K562 (cell line): ENCODE results near the gene AP1S3. TPM values are rescaled to one million over a fixed set of nuclear protein-coding genes. Genes with fewer than 3 reads are reported as not detected.

Source experiments
- GATAD2A ChIP-seq: fragments of 450-650 bp; IDR thresholded peaks from 2 replicates; pipeline ENCODE4 v1.6.1; 2017
- KAT8 ChIP-seq: fragments of 450-650 bp; IDR thresholded peaks from 2 replicates; pipeline ENCODE4 v1.6.1; 2016; ENCODE audit warnings: low read depth, mild to moderate bottlenecking
- NFE2 ChIP-seq: IDR thresholded peaks from 2 replicates; pipeline ENCODE4 v1.6.1; 2014; ENCODE audit warnings: antibody characterized with exemption, low read depth
- ZNF668 ChIP-seq: fragments of 250-450 bp; sonication (Bioruptor Pico); IDR thresholded peaks from 2 replicates; pipeline ENCODE4 v1.8.0; 2022; ENCODE audit warnings: mild to moderate bottlenecking, inconsistent platforms
- polyA plus RNA-seq, 8 experiments: library from polyadenylated mRNA; depleted of rRNA in 4 of 8; stranded (reverse) in 5 of 8; unstranded in 3 of 8; fragments of >200 nt; fragmentation: Nextera tagmentation in 2 of 8; fragmentation: Illumina TruSeq in 1 of 8; extraction: Ambion mirVana in 2 of 8; extraction: Trizol in 1 of 8; gene quantifications; 2 replicates each; pipeline versions ENCODE4 v1.2.1 to v1.2.3, GENCODE V29; 2011 to 2014; ENCODE audit warnings: inconsistent platforms in 1 of 8, missing spikeins in 1 of 8
- total RNA-seq, 7 experiments: library from RNA; depleted of rRNA in 6 of 7; stranded (reverse); fragments of >200 nt in 6 of 7; fragmentation: Illumina TruSeq in 2 of 7; extraction: Trizol in 2 of 7; gene quantifications; 2 replicates each; pipeline versions ENCODE4 v1.2.1 to v1.2.3, GENCODE V29; 2011 to 2021; ENCODE audit warnings: low replicate concordance in 1 of 7
- TF ChIP-seq, protein P1 (sequence below): fragments of 200-600 bp; sonication (generic); IDR thresholded peaks from one replicate; pipeline ENCODE4 v1.6.1; 2012; ENCODE audit warnings: mild to moderate bottlenecking, low read depth, low read length, inconsistent platforms
- TF ChIP-seq, protein P2 (sequence below), 2 experiments: fragments of 450-650 bp in 1 of 2; sonication (generic) in 1 of 2; formaldehyde crosslinking; conservative IDR thresholded peaks; 2 replicates each; pipeline versions ENCODE4 v1.4.0 to v1.8.1; 2020 to 2022; ENCODE audit warnings: mild to moderate bottlenecking in 1 of 2, missing genetic modification reagents in 1 of 2

The AP1S3 gene
- total and polyA plus RNA-seq, 9 of the 15 experiments (the other 6 are each of a cell fraction or from before 2014, with no cell fraction given), result 0.50 to 3.8 (median 2.1) TPM

DNA sequence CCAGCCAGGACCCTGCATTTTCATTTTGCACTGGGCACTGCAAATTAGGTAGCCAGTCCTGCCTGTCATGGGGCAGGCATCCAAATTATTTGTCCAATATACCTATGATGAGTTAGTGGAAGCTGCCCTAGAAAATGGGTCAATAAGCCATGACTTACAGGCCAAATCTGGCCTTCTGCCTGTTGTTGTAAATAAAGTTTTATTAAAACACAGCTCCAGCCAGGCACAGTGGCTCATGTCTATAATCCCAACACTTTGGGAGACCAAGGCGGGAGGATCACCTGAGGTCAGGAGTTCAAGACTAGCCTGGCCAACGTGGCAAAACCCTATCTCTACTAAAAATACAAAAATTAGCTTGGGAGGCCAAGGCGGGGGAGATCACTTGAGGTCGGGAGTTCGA lies 8.3 kb downstream of the AP1S3 start (continued):
- TF ChIP-seq, protein P1, sequence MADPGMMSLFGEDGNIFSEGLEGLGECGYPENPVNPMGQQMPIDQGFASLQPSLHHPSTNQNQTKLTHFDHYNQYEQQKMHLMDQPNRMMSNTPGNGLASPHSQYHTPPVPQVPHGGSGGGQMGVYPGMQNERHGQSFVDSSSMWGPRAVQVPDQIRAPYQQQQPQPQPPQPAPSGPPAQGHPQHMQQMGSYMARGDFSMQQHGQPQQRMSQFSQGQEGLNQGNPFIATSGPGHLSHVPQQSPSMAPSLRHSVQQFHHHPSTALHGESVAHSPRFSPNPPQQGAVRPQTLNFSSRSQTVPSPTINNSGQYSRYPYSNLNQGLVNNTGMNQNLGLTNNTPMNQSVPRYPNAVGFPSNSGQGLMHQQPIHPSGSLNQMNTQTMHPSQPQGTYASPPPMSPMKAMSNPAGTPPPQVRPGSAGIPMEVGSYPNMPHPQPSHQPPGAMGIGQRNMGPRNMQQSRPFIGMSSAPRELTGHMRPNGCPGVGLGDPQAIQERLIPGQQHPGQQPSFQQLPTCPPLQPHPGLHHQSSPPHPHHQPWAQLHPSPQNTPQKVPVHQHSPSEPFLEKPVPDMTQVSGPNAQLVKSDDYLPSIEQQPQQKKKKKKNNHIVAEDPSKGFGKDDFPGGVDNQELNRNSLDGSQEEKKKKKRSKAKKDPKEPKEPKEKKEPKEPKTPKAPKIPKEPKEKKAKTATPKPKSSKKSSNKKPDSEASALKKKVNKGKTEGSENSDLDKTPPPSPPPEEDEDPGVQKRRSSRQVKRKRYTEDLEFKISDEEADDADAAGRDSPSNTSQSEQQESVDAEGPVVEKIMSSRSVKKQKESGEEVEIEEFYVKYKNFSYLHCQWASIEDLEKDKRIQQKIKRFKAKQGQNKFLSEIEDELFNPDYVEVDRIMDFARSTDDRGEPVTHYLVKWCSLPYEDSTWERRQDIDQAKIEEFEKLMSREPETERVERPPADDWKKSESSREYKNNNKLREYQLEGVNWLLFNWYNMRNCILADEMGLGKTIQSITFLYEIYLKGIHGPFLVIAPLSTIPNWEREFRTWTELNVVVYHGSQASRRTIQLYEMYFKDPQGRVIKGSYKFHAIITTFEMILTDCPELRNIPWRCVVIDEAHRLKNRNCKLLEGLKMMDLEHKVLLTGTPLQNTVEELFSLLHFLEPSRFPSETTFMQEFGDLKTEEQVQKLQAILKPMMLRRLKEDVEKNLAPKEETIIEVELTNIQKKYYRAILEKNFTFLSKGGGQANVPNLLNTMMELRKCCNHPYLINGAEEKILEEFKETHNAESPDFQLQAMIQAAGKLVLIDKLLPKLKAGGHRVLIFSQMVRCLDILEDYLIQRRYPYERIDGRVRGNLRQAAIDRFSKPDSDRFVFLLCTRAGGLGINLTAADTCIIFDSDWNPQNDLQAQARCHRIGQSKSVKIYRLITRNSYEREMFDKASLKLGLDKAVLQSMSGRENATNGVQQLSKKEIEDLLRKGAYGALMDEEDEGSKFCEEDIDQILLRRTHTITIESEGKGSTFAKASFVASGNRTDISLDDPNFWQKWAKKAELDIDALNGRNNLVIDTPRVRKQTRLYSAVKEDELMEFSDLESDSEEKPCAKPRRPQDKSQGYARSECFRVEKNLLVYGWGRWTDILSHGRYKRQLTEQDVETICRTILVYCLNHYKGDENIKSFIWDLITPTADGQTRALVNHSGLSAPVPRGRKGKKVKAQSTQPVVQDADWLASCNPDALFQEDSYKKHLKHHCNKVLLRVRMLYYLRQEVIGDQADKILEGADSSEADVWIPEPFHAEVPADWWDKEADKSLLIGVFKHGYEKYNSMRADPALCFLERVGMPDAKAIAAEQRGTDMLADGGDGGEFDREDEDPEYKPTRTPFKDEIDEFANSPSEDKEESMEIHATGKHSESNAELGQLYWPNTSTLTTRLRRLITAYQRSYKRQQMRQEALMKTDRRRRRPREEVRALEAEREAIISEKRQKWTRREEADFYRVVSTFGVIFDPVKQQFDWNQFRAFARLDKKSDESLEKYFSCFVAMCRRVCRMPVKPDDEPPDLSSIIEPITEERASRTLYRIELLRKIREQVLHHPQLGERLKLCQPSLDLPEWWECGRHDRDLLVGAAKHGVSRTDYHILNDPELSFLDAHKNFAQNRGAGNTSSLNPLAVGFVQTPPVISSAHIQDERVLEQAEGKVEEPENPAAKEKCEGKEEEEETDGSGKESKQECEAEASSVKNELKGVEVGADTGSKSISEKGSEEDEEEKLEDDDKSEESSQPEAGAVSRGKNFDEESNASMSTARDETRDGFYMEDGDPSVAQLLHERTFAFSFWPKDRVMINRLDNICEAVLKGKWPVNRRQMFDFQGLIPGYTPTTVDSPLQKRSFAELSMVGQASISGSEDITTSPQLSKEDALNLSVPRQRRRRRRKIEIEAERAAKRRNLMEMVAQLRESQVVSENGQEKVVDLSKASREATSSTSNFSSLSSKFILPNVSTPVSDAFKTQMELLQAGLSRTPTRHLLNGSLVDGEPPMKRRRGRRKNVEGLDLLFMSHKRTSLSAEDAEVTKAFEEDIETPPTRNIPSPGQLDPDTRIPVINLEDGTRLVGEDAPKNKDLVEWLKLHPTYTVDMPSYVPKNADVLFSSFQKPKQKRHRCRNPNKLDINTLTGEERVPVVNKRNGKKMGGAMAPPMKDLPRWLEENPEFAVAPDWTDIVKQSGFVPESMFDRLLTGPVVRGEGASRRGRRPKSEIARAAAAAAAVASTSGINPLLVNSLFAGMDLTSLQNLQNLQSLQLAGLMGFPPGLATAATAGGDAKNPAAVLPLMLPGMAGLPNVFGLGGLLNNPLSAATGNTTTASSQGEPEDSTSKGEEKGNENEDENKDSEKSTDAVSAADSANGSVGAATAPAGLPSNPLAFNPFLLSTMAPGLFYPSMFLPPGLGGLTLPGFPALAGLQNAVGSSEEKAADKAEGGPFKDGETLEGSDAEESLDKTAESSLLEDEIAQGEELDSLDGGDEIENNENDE, result no peak
- TF ChIP-seq, protein P2, sequence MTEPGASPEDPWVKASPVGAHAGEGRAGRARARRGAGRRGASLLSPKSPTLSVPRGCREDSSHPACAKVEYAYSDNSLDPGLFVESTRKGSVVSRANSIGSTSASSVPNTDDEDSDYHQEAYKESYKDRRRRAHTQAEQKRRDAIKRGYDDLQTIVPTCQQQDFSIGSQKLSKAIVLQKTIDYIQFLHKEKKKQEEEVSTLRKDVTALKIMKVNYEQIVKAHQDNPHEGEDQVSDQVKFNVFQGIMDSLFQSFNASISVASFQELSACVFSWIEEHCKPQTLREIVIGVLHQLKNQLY (CRISPR knock-in tag; conservative IDR thresholded peaks at IDR 0.05), result no peak
- TF ChIP-seq ZNF668 (CRISPR knock-in tag) (no peak), KAT8 (no peak), GATAD2A (no peak), NFE2 (no peak)
